Stimulated activated CD8-positive, alpha-beta memory T cell treated with anti-CD3 and anti-CD28 coated beads, Interleukin-12 subunit alpha, Interleukin-12 subunit beta, amount 100 ng/mL, for 1 hour (primary cell): ENCODE data around the gene SLC22A14.
"Not testable (repeated sequence)": the region's sequence is repeated elsewhere in the genome, so short reads cannot be mapped to it uniquely, and the experiment has no call there.

ENCODE experiments used
- DNase-seq: peaks from one replicate; pipeline ENCODE4 v3.0.0-alpha.2; 2020; ENCODE audit warnings: low read depth

The SLC22A14 gene

GRCh38 chr3:38271553-38271952, 10.5 kb upstream of the SLC22A14 start:
- no peak for DNase-seq

- no peak for DNase-seq
Measured at GRCh38 chr3:38274864-38275649, 7.0 kb upstream of the SLC22A14 start.

- DNase-seq, result no peak
Measured at GRCh38 chr3:38275658-38276057, 6.4 kb upstream of the SLC22A14 start.

GRCh38 chr3:38276081-38276916, 5.8 kb upstream of the SLC22A14 start:
- no peak for DNase-seq

- no peak for DNase-seq
Measured at GRCh38 chr3:38276917-38277630, 5.0 kb upstream of the SLC22A14 start.

- DNase-seq, result no peak
Measured at GRCh38 chr3:38278841-38279240, 3.3 kb upstream of the SLC22A14 start.

- DNase-seq, result no peak
Measured at GRCh38 chr3:38283810-38284755, 2.0 kb downstream of the SLC22A14 start.

- no peak for DNase-seq
Measured at GRCh38 chr3:38284756-38285150, 2.7 kb downstream of the SLC22A14 start.

- not testable (repeated sequence) for DNase-seq
Measured at GRCh38 chr3:38289286-38290217, 7.5 kb downstream of the SLC22A14 start.

GRCh38 chr3:38297053-38297452, 15.0 kb downstream of the SLC22A14 start:
- DNase-seq, result not testable (repeated sequence)

- no peak for DNase-seq
Measured at GRCh38 chr3:38297537-38297936, 15.4 kb downstream of the SLC22A14 start.

GRCh38 chr3:38297947-38298711, 16.0 kb downstream of the SLC22A14 start:
- DNase-seq, result no peak

GRCh38 chr3:38306941-38307340, 24.8 kb downstream of the SLC22A14 start:
- DNase-seq, result no peak

- no peak for DNase-seq
Measured at GRCh38 chr3:38307599-38307998, 25.5 kb downstream of the SLC22A14 start.

- DNase-seq, result no peak
Measured at GRCh38 chr3:38308456-38308855, 26.4 kb downstream of the SLC22A14 start.

GRCh38 chr3:38311476-38311875, 29.4 kb downstream of the SLC22A14 start:
- DNase-seq, result no peak

- no peak for DNase-seq
Measured at GRCh38 chr3:38311941-38312340, 29.8 kb downstream of the SLC22A14 start.

- no peak for DNase-seq
Measured at GRCh38 chr3:38312356-38312755, 30.3 kb downstream of the SLC22A14 start.

- no peak for DNase-seq
Measured at GRCh38 chr3:38313263-38313662, 31.2 kb downstream of the SLC22A14 start.

GRCh38 chr3:38313695-38314094, 31.6 kb downstream of the SLC22A14 start:
- no peak for DNase-seq
